SKM-1 (cell line): ENCODE results near the gene DOCK6.

ENCODE experiments used
- DNase-seq: peaks from one replicate; lab custom pipeline; 2025; ENCODE audit not compliant: unreplicated experiment; lab: John Stamatoyannopoulos, UW

DOCK6 gene

GRCh38 chr19:11279505-11280236 is 17.3 kb upstream of the DOCK6 start:
- peak; percentile 58 for DNase-seq

GRCh38 chr19:11278670-11279069 is 16.3 kb upstream of the DOCK6 start:
- DNase-seq: no peak

- DNase-seq: no peak
Measured at GRCh38 chr19:11274533-11275086, 12.3 kb upstream of the DOCK6 start.

GRCh38 chr19:11273989-11274388 is 11.7 kb upstream of the DOCK6 start:
- DNase-seq: no peak

GRCh38 chr19:11273296-11273695 is 11.0 kb upstream of the DOCK6 start:
- DNase-seq: no peak

- DNase-seq: no peak
Measured at GRCh38 chr19:11269408-11269807, 7.1 kb upstream of the DOCK6 start.

- DNase-seq: no peak
Measured at GRCh38 chr19:11268783-11269267, 6.5 kb upstream of the DOCK6 start.

GRCh38 chr19:11267316-11268085 is 5.2 kb upstream of the DOCK6 start:
- DNase-seq: no peak

GRCh38 chr19:11265785-11266236 is 3.5 kb upstream of the DOCK6 start:
- no peak for DNase-seq

GRCh38 chr19:11265177-11265784 is 3.0 kb upstream of the DOCK6 start:
- DNase-seq: no peak

GRCh38 chr19:11264452-11265176 is 2.3 kb upstream of the DOCK6 start:
- DNase-seq: no peak

- no peak for DNase-seq
Measured at GRCh38 chr19:11263726-11264125, 1.4 kb upstream of the DOCK6 start.

GRCh38 chr19:11261431-11261970 is 823 bp downstream of the DOCK6 start:
- no peak for DNase-seq

GRCh38 chr19:11260996-11261395 is 1.3 kb downstream of the DOCK6 start:
- no peak for DNase-seq

GRCh38 chr19:11257846-11258380 is 4.4 kb downstream of the DOCK6 start:
- no peak for DNase-seq

- no peak for DNase-seq
Measured at GRCh38 chr19:11256189-11256588, 6.1 kb downstream of the DOCK6 start.

GRCh38 chr19:11254666-11255065 is 7.7 kb downstream of the DOCK6 start:
- DNase-seq: no peak

- DNase-seq: no peak
Measured at GRCh38 chr19:11252665-11253355, 9.5 kb downstream of the DOCK6 start.

GRCh38 chr19:11251650-11252314 is 10.5 kb downstream of the DOCK6 start:
- no peak for DNase-seq
